IMR-90 (cell line): ENCODE data around the gene TTBK2. TPM values are rescaled to one million over a fixed set of nuclear protein-coding genes. Genes with fewer than 3 reads are reported as not detected.

ENCODE experiments used
- ATAC-seq: fragments of 200-7000 bp; cut with Tn5 transposase; 2 replicates; pipeline ENCODE4 v1.9.1; 2020; ENCODE audit warnings: low read depth, mild to moderate bottlenecking, moderate library complexity
- BruUV-seq: library from RNA; stranded (reverse); fragments of 400-500 nt; replicated peaks from 2 replicates; lab custom pipeline; 2021; lab: Mats Ljungman, UMichigan
- CTCF ChIA-PET: fragments of 300-600 bp; formaldehyde crosslinking; extraction: SDS; loops from one replicate; lab custom pipeline; 2021; ENCODE audit warnings: antibody characterized with exemption; lab: Yijun Ruan, JAX
- POLR2A ChIA-PET: fragments of 300-600 bp; sonication (Branson Sonifier 250); formaldehyde crosslinking; loops from one replicate; lab custom pipeline; 2022; ENCODE audit warnings: antibody characterized with exemption; ENCODE audit not compliant: unreplicated experiment; lab: Charles Lee
- DNase-seq: peaks from one replicate; pipeline ENCODE4 v3.0.0; 2013
- H2AFZ ChIP-seq: replicated peaks from 2 replicates; pipeline ENCODE3; 2013; ENCODE audit warnings: low read length, mild to moderate bottlenecking; ENCODE audit not compliant: poor library complexity
- H2AK5ac ChIP-seq: 2 replicates; pipeline ENCODE4 v1.6.1; 2013; ENCODE audit warnings: low read depth, low read length, inconsistent platforms
- H2AK9ac ChIP-seq: replicated peaks from 2 replicates; pipeline ENCODE3; 2013; ENCODE audit warnings: mild to moderate bottlenecking, low read depth, low read length, moderate library complexity; ENCODE audit not compliant: poor library complexity
- H2BK120ac ChIP-seq: 2 replicates; pipeline ENCODE4 v1.6.1; 2013; ENCODE audit warnings: low read depth, low read length, inconsistent platforms
- H2BK15ac ChIP-seq: 3 replicates; pipeline ENCODE4 v1.6.1; 2013; ENCODE audit warnings: low read depth, low read length, inconsistent platforms
- H2BK20ac ChIP-seq: 2 replicates; pipeline ENCODE4 v1.6.1; 2013; ENCODE audit warnings: low read depth, mild to moderate bottlenecking, inconsistent platforms, low read length, moderate library complexity
- H2BK5ac ChIP-seq: 2 replicates; pipeline ENCODE4 v1.6.1; 2013; ENCODE audit warnings: mild to moderate bottlenecking, low read depth, low read length, inconsistent platforms; ENCODE audit not compliant: poor library complexity, severe bottlenecking
- H3K14ac ChIP-seq: replicated peaks from 2 replicates; pipeline ENCODE4 v1.6.1; 2013; ENCODE audit warnings: low read depth, low read length, inconsistent platforms
- H3K18ac ChIP-seq: 2 replicates; pipeline ENCODE4 v1.6.1; 2013; ENCODE audit warnings: low read depth, low read length, control low read depth
- H3K23ac ChIP-seq: 2 replicates; pipeline ENCODE4 v1.6.1; 2013; ENCODE audit warnings: low read depth, low read length, inconsistent platforms
- H3K27ac ChIP-seq: 2 replicates; pipeline ENCODE4 v1.5.1; 2013; ENCODE audit warnings: mild to moderate bottlenecking, control low read depth, low read length; ENCODE audit not compliant: insufficient read depth
- H3K27me3 ChIP-seq: 2 replicates; pipeline ENCODE4 v1.6.1; 2013; ENCODE audit warnings: low read length; ENCODE audit not compliant: control insufficient read depth, insufficient read depth
- H3K36me3 ChIP-seq: 2 replicates; pipeline ENCODE4 v1.6.1; 2013; ENCODE audit warnings: low read length, mixed read lengths; ENCODE audit not compliant: control insufficient read depth, insufficient read depth
- H3K4ac ChIP-seq: 2 replicates; pipeline ENCODE4 v1.6.1; 2013; ENCODE audit warnings: low read depth, low read length, inconsistent platforms
- H3K4me1 ChIP-seq: 2 replicates; pipeline ENCODE4 v1.6.1; 2013; ENCODE audit warnings: low read length, mixed read lengths; ENCODE audit not compliant: control insufficient read depth, insufficient read depth
- H3K4me2 ChIP-seq: 2 replicates; pipeline ENCODE4 v1.6.1; 2013; ENCODE audit warnings: low read depth, mild to moderate bottlenecking, control low read depth, low read length, moderate library complexity
- H3K4me3 ChIP-seq: 2 replicates; pipeline ENCODE4 v1.5.1; 2013; ENCODE audit warnings: low read depth, mild to moderate bottlenecking, control low read depth, low read length, moderate library complexity; ENCODE audit not compliant: insufficient read depth
- H3K56ac ChIP-seq: 2 replicates; pipeline ENCODE4 v1.6.1; 2013; ENCODE audit warnings: low read length, inconsistent platforms; ENCODE audit not compliant: insufficient read depth; ENCODE audit errors: extremely low read depth
- H3K79me1 ChIP-seq, 2 experiments: 2 replicates each; pipeline ENCODE4 v1.6.1; 2013; ENCODE audit warnings: low read length in 2 of 2, inconsistent platforms in 1 of 2, low read depth in 1 of 2
- H3K9ac ChIP-seq: 2 replicates; pipeline ENCODE4 v1.6.1; 2013; ENCODE audit warnings: low read depth, low read length, control low read depth
- H3K9me1 ChIP-seq: 2 replicates; pipeline ENCODE4 v1.6.1; 2013; ENCODE audit warnings: low read length, inconsistent platforms; ENCODE audit not compliant: insufficient read depth
- H3K9me3 ChIP-seq: 2 replicates; pipeline ENCODE4 v1.6.1; 2013; ENCODE audit warnings: low read length; ENCODE audit not compliant: control insufficient read depth, insufficient read depth
- H4K20me1 ChIP-seq: 2 replicates; pipeline ENCODE4 v1.6.1; 2013; ENCODE audit warnings: low read length, inconsistent platforms; ENCODE audit not compliant: insufficient read depth
- H4K5ac ChIP-seq: 2 replicates; pipeline ENCODE4 v1.6.1; 2013; ENCODE audit warnings: mild to moderate bottlenecking, low read depth, low read length, control low read depth
- H4K8ac ChIP-seq, 2 experiments: 2 replicates each; pipeline ENCODE4 v1.6.1; 2013; ENCODE audit warnings: low read depth in 2 of 2, low read length in 2 of 2, control low read depth in 1 of 2, inconsistent platforms in 1 of 2
- H4K91ac ChIP-seq: 2 replicates; pipeline ENCODE4 v1.6.1; 2013; ENCODE audit warnings: low read depth, low read length, inconsistent platforms; ENCODE audit not compliant: insufficient read depth
- BHLHE40 ChIP-seq: fragments of 150-350 bp; IDR thresholded peaks from 2 replicates; pipeline ENCODE4 v1.6.1; 2016; ENCODE audit warnings: mild to moderate bottlenecking, low read depth, low read length
- CEBPB ChIP-seq: IDR thresholded peaks from 2 replicates; pipeline ENCODE4 v1.6.1; 2012; ENCODE audit warnings: low read depth, low read length, improper control_type of control experiment
- CHD1 ChIP-seq: IDR thresholded peaks from 2 replicates; pipeline ENCODE4 v1.6.1; 2012; ENCODE audit warnings: low read depth, low read length, improper control_type of control experiment
- CTCF ChIP-seq: conservative IDR thresholded peaks from 2 replicates; pipeline ENCODE4 v1.5.1; 2012; ENCODE audit warnings: mild to moderate bottlenecking, low read depth, low read length, improper control_type of control experiment
- ELK1 ChIP-seq: fragments of 150-350 bp; IDR thresholded peaks from 2 replicates; pipeline ENCODE4 v1.6.1; 2016; ENCODE audit warnings: low read depth, mild to moderate bottlenecking, low read length, moderate library complexity, borderline replicate concordance
- FOS ChIP-seq: fragments of 150-350 bp; IDR thresholded peaks from 2 replicates; pipeline ENCODE4 v1.6.1; 2016; ENCODE audit warnings: low read depth, low read length
- MAFK ChIP-seq: IDR thresholded peaks from 2 replicates; pipeline ENCODE4 v1.6.1; 2012; ENCODE audit warnings: low read depth, low read length, improper control_type of control experiment
- MAZ ChIP-seq: IDR thresholded peaks from 2 replicates; pipeline ENCODE4 v1.6.1; 2012; ENCODE audit warnings: low read depth, mild to moderate bottlenecking, low read length, improper control_type of control experiment, moderate library complexity, borderline replicate concordance
- MXI1 ChIP-seq: IDR thresholded peaks from 2 replicates; pipeline ENCODE4 v1.6.1; 2012; ENCODE audit warnings: low read depth, mild to moderate bottlenecking, low read length, moderate library complexity, borderline replicate concordance
- NFE2L2 ChIP-seq: fragments of 150-350 bp; IDR thresholded peaks from 2 replicates; pipeline ENCODE4 v1.6.1; 2016; ENCODE audit warnings: low read depth, mild to moderate bottlenecking, low read length
- POLR2A ChIP-seq: IDR thresholded peaks from 2 replicates; pipeline ENCODE4 v1.6.1; 2012; ENCODE audit warnings: mild to moderate bottlenecking, low read depth, low read length
- RAD21 ChIP-seq: IDR thresholded peaks from 2 replicates; pipeline ENCODE4 v1.6.1; 2012; ENCODE audit warnings: low read length, improper control_type of control experiment
- RCOR1 ChIP-seq: IDR thresholded peaks from 2 replicates; pipeline ENCODE4 v1.6.1; 2012; ENCODE audit warnings: mild to moderate bottlenecking, low read length, improper control_type of control experiment; ENCODE audit not compliant: insufficient replicate concordance
- RFX5 ChIP-seq: IDR thresholded peaks from 2 replicates; pipeline ENCODE4 v1.8.0; 2012; ENCODE audit warnings: low read depth, mild to moderate bottlenecking, low read length, moderate library complexity
- SMC3 ChIP-seq: fragments of 150-350 bp; IDR thresholded peaks from 2 replicates; pipeline ENCODE4 v1.6.1; 2016; ENCODE audit warnings: low read depth, mild to moderate bottlenecking, antibody characterized with exemption, low read length, moderate library complexity
- USF2 ChIP-seq: fragments of 150-350 bp; IDR thresholded peaks from 2 replicates; pipeline ENCODE4 v1.6.1; 2017; ENCODE audit warnings: mild to moderate bottlenecking, antibody characterized with exemption, low read length, low read depth
- WGBS, 2 experiments: methylation state at CpG; one replicate each; pipeline versions ENCODE4 v1.1.5 to v1.1.7; 2013; ENCODE audit warnings: missing lambda C conversion rate in 2 of 2; ENCODE audit not compliant: insufficient read length in 1 of 2; ENCODE audit errors: extremely low coverage in 2 of 2; 5-methylcytosine and 5-hydroxymethylcytosine counted together
- dilution Hi-C: fragments of 300-500 bp; cut with HindIII; formaldehyde crosslinking; loops from one replicate; pipeline ENCODE4 v1.14.3; 2018; ENCODE audit warnings: low sequenced_read_pairs; ENCODE audit not compliant: unreplicated experiment
- in situ Hi-C: fragments of 300-500 bp; cut with MboI; formaldehyde crosslinking; loops from 3 replicates; pipeline ENCODE4 v1.14.3; 2019; ENCODE audit warnings: low sequenced_read_pairs, inconsistent platforms, mixed read lengths
- intact Hi-C: fragments of 100-400 bp; cut with micrococcal nuclease; formaldehyde crosslinking; loops from 2 replicates; pipeline ENCODE4 v1.10.0; 2022
- polyA plus RNA-seq, 3 experiments: library from polyadenylated mRNA; depleted of rRNA; stranded (reverse); fragments of >200 nt; gene quantifications; 2 replicates each; pipeline ENCODE4 v1.2.3, GENCODE V29; 2012; ENCODE audit warnings: low replicate concordance in 1 of 3
- total RNA-seq: library from RNA; depleted of rRNA; stranded (reverse); fragments of >200 nt; gene quantifications from 2 replicates; pipeline ENCODE4 v1.2.3, GENCODE V29; 2012

The TTBK2 gene
- total and polyA plus RNA-seq, 2 of the 4 experiments (the other 2 are of a cell fraction), result 2.4 to 3.2 TPM

- Histone ChIP-seq H3K4me3 (no peak overlapping the region), H2BK15ac (no peak overlapping the region), H3K4me1 (peaks cover 5% of the 10 kb centered on the region), H2BK5ac (no peak overlapping the region), H2AK9ac (no peak overlapping the region), H3K9me3 (no peaks in the 10 kb centered on the region), H3K9ac (no peak overlapping the region), H4K91ac (no peak overlapping the region), H2AK5ac (no peak overlapping the region), H2BK120ac (no peak overlapping the region), H4K8ac (no peak overlapping the region), H3K14ac (no peak overlapping the region), H3K56ac (no peak overlapping the region), H3K36me3 (peaks cover 2% of the 10 kb centered on the region; the same call in 1 of the 2 replicates), H4K5ac (no peak overlapping the region), H3K4ac (no peak overlapping the region), H3K27ac (no peak overlapping the region), H3K23ac (no peak overlapping the region), H3K27me3 (no peaks in the 10 kb centered on the region), H3K79me1 (peaks cover 0 to 9% of the 10 kb centered on the region in 2 experiments; a peak in 1 of 4 replicates), H4K20me1 (no peaks in the 10 kb centered on the region), H3K18ac (no peak overlapping the region), H2AFZ (no peak overlapping the region), H3K4me2 (no peak overlapping the region), H2BK20ac (no peak overlapping the region), H3K9me1 (peaks cover under 1% of the 10 kb centered on the region; the same call in 1 of the 2 replicates)
- in situ Hi-C loops (loop anchor here (5.0 kb wide), 1 partner anchor 210 kb away; the partner anchor contains the start of gene TTBK2), dilution Hi-C loops (no loop called here), intact Hi-C loops (no loop called here)
- no TSS peak for BruUV-seq
- DNase-seq (no peak), ATAC-seq (no peak)
- TF ChIP-seq USF2 (no peak), MAFK (no peak), SMC3 (no peak), CTCF (no peak), MAZ (no peak), CHD1 (no peak), ELK1 (no peak), FOS (no peak), RAD21 (no peak), RFX5 (no peak), RCOR1 (no peak), NFE2L2 (no peak), BHLHE40 (no peak), MXI1 (no peak), POLR2A (no peak), CEBPB (no peak)
- ChIA-PET POLR2A (no interaction called here), CTCF (interaction anchor here (0.9 kb wide), 1 partner anchor 214 kb away, joined by 3 read pairs; no protein-coding TSS in a partner anchor)
- WGBS, 2 experiments, result no CpG with 5 or more reads among the region's 4 CpGs
Measured at GRCh38 chr15:42712584-42712983, 208.0 kb downstream of the TTBK2 start.
